K562 (cell line): Measurements from ENCODE around the gene DEGS2. TPM values are rescaled to one million over a fixed set of nuclear protein-coding genes. Genes with fewer than 3 reads are reported as not detected.

Experiments used
- ARID3A ChIP-seq: IDR thresholded peaks from 2 replicates; pipeline ENCODE4 v1.6.1; 2012; ENCODE audit warnings: low read depth, low read length, improper control_type of control experiment, borderline replicate concordance
- DLX4 ChIP-seq: fragments of 250-450 bp; sonication (Bioruptor Pico); IDR thresholded peaks from 2 replicates; pipeline ENCODE4 v1.6.1; 2021; ENCODE audit warnings: mild to moderate bottlenecking
- FOXA1 ChIP-seq: fragments of 450-650 bp; IDR thresholded peaks from 2 replicates; pipeline ENCODE4 v1.6.1; 2016; ENCODE audit warnings: mild to moderate bottlenecking, borderline replicate concordance
- FOXM1 ChIP-seq, 2 experiments: fragments of 450-650 bp in 1 of 2; sonication (generic) in 1 of 2; formaldehyde crosslinking in 1 of 2; IDR thresholded peaks; 2 replicates each; pipeline versions ENCODE4 v1.6.1 to v1.9.0; 2017 to 2022; ENCODE audit warnings: low read depth in 2 of 2, mild to moderate bottlenecking in 2 of 2, missing genetic modification reagents in 1 of 2, moderate library complexity in 1 of 2
- HES1 ChIP-seq: fragments of 450-650 bp; IDR thresholded peaks from 2 replicates; pipeline ENCODE4 v1.6.1; 2016; ENCODE audit warnings: low read depth, mild to moderate bottlenecking, moderate library complexity
- KDM1A ChIP-seq, 2 experiments: fragments of 450-650 bp; IDR thresholded peaks; 2 replicates each; pipeline ENCODE4 v1.6.1; 2016; ENCODE audit warnings: mild to moderate bottlenecking in 2 of 2
- MBD1 ChIP-seq: fragments of 250-450 bp; sonication (Bioruptor Pico); IDR thresholded peaks from 2 replicates; pipeline ENCODE4 v1.8.0; 2022; ENCODE audit warnings: inconsistent platforms
- MITF ChIP-seq: IDR thresholded peaks from 2 replicates; pipeline ENCODE4 v1.6.1; 2014; ENCODE audit warnings: antibody characterized with exemption
- PCBP1 ChIP-seq: fragments of 200-400 bp; formaldehyde crosslinking; IDR thresholded peaks from 2 replicates; pipeline ENCODE4 v1.6.1; 2018; ENCODE audit warnings: mild to moderate bottlenecking, low read depth, low read length; ENCODE audit not compliant: poor library complexity, severe bottlenecking
- POU5F1 ChIP-seq: fragments of 150-350 bp; IDR thresholded peaks from 2 replicates; pipeline ENCODE4 v1.6.1; 2014; ENCODE audit warnings: borderline replicate concordance, low read length, low read depth, mild to moderate bottlenecking; ENCODE audit not compliant: partially characterized antibody
- PREB ChIP-seq: sonication (generic); formaldehyde crosslinking; IDR thresholded peaks from 2 replicates; pipeline ENCODE4 v1.8.1; 2023; ENCODE audit warnings: mild to moderate bottlenecking, missing genetic modification reagents
- polyA plus RNA-seq, 8 experiments: library from polyadenylated mRNA; depleted of rRNA in 4 of 8; stranded (reverse) in 5 of 8; unstranded in 3 of 8; fragments of >200 nt; fragmentation: Nextera tagmentation in 2 of 8; fragmentation: Illumina TruSeq in 1 of 8; extraction: Ambion mirVana in 2 of 8; extraction: Trizol in 1 of 8; gene quantifications; 2 replicates each; pipeline versions ENCODE4 v1.2.1 to v1.2.3, GENCODE V29; 2011 to 2014; ENCODE audit warnings: inconsistent platforms in 1 of 8, missing spikeins in 1 of 8
- total RNA-seq, 7 experiments: library from RNA; depleted of rRNA in 6 of 7; stranded (reverse); fragments of >200 nt in 6 of 7; fragmentation: Illumina TruSeq in 2 of 7; extraction: Trizol in 2 of 7; gene quantifications; 2 replicates each; pipeline versions ENCODE4 v1.2.1 to v1.2.3, GENCODE V29; 2011 to 2021; ENCODE audit warnings: low replicate concordance in 1 of 7
- TF ChIP-seq, protein P1 (sequence below): fragments of 250-450 bp; sonication (Bioruptor Pico); IDR thresholded peaks from 2 replicates; pipeline ENCODE4 v1.5.0; 2021; ENCODE audit warnings: mild to moderate bottlenecking, borderline replicate concordance
- TF ChIP-seq, protein P2 (sequence below): fragments of 450-650 bp; IDR thresholded peaks from 2 replicates; pipeline ENCODE4 v1.6.1; 2017; ENCODE audit warnings: mild to moderate bottlenecking, moderate library complexity

The DEGS2 gene
- total and polyA plus RNA-seq, 9 of the 15 experiments (the other 6 are each of a cell fraction or from before 2014, with no cell fraction given) = 0.22 to 2.9 (median 0.70) TPM

DNA sequence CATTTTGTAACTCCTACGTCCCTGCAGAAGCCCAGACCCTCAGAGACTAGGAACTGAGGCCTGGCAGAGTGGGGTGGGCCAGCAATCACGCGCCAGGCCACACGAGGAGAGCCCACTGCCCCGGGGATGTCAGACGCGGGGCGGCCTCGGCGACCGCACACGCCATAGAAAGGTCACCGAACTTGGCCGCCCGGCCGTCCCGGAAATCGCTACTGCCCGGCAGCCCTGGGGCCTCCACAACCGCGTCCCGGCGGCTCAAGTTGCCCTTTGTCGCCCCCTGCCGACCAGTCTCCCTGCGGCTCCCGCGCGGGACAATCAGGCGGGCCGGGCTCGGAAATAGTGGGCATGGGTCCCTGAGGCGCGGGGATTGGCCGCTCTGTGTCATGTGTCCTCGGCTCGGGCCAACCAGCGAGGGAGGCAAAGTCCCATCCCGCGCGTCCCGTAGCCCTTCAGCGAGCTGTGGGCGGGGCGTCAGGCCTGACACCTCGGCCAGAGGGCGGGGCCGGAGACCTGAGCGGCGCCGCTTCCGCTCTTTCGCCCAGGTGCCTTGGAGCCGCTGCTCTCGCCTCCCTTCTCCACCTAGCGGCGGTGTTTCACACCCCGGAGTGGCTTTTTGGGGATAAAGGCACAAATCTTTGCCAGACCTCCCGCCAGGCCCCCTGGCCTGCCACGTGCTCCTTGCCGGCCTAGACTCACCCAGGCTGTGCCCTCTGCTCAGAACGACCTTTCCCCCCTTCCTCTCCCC lies 33.4 kb upstream of the DEGS2 start (continued):
- TF ChIP-seq, protein P1, sequence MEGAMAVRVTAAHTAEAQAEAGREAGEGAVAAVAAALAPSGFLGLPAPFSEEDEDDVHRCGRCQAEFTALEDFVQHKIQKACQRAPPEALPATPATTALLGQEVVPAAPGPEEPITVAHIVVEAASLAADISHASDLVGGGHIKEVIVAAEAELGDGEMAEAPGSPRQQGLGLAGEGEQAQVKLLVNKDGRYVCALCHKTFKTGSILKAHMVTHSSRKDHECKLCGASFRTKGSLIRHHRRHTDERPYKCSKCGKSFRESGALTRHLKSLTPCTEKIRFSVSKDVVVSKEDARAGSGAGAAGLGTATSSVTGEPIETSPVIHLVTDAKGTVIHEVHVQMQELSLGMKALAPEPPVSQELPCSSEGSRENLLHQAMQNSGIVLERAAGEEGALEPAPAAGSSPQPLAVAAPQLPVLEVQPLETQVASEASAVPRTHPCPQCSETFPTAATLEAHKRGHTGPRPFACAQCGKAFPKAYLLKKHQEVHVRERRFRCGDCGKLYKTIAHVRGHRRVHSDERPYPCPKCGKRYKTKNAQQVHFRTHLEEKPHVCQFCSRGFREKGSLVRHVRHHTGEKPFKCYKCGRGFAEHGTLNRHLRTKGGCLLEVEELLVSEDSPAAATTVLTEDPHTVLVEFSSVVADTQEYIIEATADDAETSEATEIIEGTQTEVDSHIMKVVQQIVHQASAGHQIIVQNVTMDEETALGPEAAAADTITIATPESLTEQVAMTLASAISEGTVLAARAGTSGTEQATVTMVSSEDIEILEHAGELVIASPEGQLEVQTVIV (CRISPR knock-in tag) = no peak
- no peak for TF ChIP-seq HES1
- 0 out of 2 replicates have a peak, but pooled peaks have one; percentile 10 for TF ChIP-seq FOXM1 (IDR thresholded peaks at IDR 0.05; ENCODE audit: low read depth)
- no peak for TF ChIP-seq FOXM1 (CRISPR knock-in tag; IDR thresholded peaks at IDR 0.05; ENCODE audit: low read depth)
- TF ChIP-seq DLX4 (CRISPR knock-in tag) = no peak
- TF ChIP-seq POU5F1 = no peak
- TF ChIP-seq, protein P2, sequence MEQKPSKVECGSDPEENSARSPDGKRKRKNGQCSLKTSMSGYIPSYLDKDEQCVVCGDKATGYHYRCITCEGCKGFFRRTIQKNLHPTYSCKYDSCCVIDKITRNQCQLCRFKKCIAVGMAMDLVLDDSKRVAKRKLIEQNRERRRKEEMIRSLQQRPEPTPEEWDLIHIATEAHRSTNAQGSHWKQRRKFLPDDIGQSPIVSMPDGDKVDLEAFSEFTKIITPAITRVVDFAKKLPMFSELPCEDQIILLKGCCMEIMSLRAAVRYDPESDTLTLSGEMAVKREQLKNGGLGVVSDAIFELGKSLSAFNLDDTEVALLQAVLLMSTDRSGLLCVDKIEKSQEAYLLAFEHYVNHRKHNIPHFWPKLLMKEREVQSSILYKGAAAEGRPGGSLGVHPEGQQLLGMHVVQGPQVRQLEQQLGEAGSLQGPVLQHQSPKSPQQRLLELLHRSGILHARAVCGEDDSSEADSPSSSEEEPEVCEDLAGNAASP = no peak
- TF ChIP-seq MITF = peak; percentile 15; the same call in 1 of the 2 replicates
- no peak for TF ChIP-seq FOXA1
- no peak for TF ChIP-seq PREB (CRISPR knock-in tag)
- no peak for TF ChIP-seq ARID3A
- peak; percentile 78 for TF ChIP-seq PCBP1
- TF ChIP-seq KDM1A (IDR thresholded peaks at IDR 0.05) = peak in 1 of 2 experiments; percentile 11; a peak in 1 of 4 replicates
- no peak for TF ChIP-seq MBD1 (CRISPR knock-in tag)
